ENCODE measurements around the gene UROC1. TPM values are rescaled to one million over a fixed set of nuclear protein-coding genes. Genes with fewer than 3 reads are reported as not detected.

UROC1 gene
- total RNA-seq, 4 donors from 2014 or later: not detected

DNA sequence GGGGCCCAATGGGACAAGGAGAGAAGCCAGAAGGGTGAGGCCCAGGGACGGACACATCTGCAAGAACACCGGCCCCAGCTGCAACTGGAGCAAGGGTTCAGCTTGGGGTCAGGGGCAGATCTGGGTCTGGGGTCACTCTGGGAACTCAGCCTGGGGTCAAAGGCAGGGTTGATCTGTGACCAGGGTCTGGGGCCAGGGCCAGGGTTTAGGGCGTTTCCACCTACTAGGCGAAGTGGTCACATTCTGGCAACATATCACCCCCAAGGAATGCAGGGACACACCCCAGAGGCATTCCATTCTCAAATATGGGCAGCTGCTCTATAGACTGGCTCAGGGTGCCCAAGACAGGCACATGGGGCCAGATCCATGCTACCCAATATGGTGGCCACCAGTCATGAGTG, 9.0 kb downstream of the UROC1 start:
- Histone ChIP-seq H3K36me3 (no peaks in the 10 kb centered on the region), H3K4me1 (peaks cover 0 to 5% (median 0%) of the 10 kb centered on the region in 4 donors), H3K27ac (no peak overlapping the region), H3K9me3 (no peaks in the 10 kb centered on the region), H3K4me3 (no peak overlapping the region), H3K27me3 (peaks cover 0 to 5% of the 10 kb centered on the region in 2 donors)
- DNase-seq (ENCODE audit: low spot score in 2 of 2): no peak
- TF ChIP-seq EP300 (IDR thresholded peaks at IDR 0.05) (no peak), POLR2A (IDR thresholded peaks at IDR 0.05) (no peak), CTCF (IDR thresholded peaks at IDR 0.05) (no peak)
- 55 to 64% methylated on average over 3 to 4 of the region's 4 CpGs for WGBS, 2 donors

GRCh38 chr3:126507886-126508285, 9.7 kb downstream of the UROC1 start:
- peaks cover 0 to 5% of the 10 kb centered on the region in 2 donors for H3K27me3 ChIP-seq
- H3K4me1 ChIP-seq: peaks cover 0 to 5% (median 0%) of the 10 kb centered on the region in 4 donors
- H3K9me3 ChIP-seq: no peaks in the 10 kb centered on the region
- H3K27ac ChIP-seq: no peak overlapping the region
- 89 to 96% methylated on average over 8 to 9 of the region's 9 CpGs for WGBS, 2 donors
- H3K36me3 ChIP-seq: no peaks in the 10 kb centered on the region
- no peak for TF ChIP-seq POLR2A (IDR thresholded peaks at IDR 0.05)
- TF ChIP-seq CTCF (IDR thresholded peaks at IDR 0.05): no peak
- TF ChIP-seq EP300 (IDR thresholded peaks at IDR 0.05): no peak
- no peak for DNase-seq (ENCODE audit: low spot score in 2 of 2)
- H3K4me3 ChIP-seq: no peak overlapping the region

DNA sequence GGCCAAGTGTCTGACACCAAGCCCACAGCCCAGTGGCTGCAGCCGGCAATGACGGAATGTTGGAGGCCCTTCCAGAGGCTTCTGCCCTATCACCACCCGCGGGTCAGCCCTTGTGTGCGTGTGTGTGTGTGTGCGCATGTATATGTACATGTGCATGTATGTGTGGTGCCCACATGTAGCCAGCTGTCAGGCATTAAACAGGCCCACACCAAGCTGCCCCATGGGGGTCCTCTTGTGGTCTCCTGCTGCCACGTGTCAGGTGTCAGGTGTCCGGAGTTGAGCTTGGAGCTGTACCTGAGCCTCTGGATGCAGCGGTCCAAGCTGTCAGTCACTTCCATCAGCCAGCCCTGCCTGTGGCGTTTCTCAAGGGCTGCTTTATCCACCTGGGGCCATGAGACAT, 13.9 kb downstream of the UROC1 start:
- no peak overlapping the region for H3K27ac ChIP-seq
- H3K9me3 ChIP-seq: no peaks in the 10 kb centered on the region
- no peak for DNase-seq (ENCODE audit: low spot score in 2 of 2)
- H3K36me3 ChIP-seq: no peaks in the 10 kb centered on the region
- no peaks in the 10 kb centered on the region for H3K4me1 ChIP-seq
- no peak overlapping the region for H3K4me3 ChIP-seq
- WGBS, 2 donors: 86 to 92% methylated on average over 3 to 10 of the region's 10 CpGs
- H3K27me3 ChIP-seq: peaks cover 0 to 5% of the 10 kb centered on the region in 2 donors
- TF ChIP-seq EP300 (IDR thresholded peaks at IDR 0.05) (no peak), CTCF (IDR thresholded peaks at IDR 0.05) (no peak), POLR2A (IDR thresholded peaks at IDR 0.05) (no peak)

- Histone ChIP-seq H3K36me3 (no peaks in the 10 kb centered on the region), H3K4me3 (no peak overlapping the region), H3K27ac (no peak overlapping the region), H3K4me1 (no peaks in the 10 kb centered on the region), H3K27me3 (peaks cover 0 to 5% of the 10 kb centered on the region in 2 donors), H3K9me3 (no peaks in the 10 kb centered on the region)
- no peak for TF ChIP-seq EP300 (IDR thresholded peaks at IDR 0.05)
- no peak for DNase-seq (ENCODE audit: low spot score in 2 of 2)
- WGBS, 2 donors: 94 to 96% methylated on average over 1 of the region's 1 CpG
Measured at GRCh38 chr3:126502656-126503055, 14.9 kb downstream of the UROC1 start.

DNA sequence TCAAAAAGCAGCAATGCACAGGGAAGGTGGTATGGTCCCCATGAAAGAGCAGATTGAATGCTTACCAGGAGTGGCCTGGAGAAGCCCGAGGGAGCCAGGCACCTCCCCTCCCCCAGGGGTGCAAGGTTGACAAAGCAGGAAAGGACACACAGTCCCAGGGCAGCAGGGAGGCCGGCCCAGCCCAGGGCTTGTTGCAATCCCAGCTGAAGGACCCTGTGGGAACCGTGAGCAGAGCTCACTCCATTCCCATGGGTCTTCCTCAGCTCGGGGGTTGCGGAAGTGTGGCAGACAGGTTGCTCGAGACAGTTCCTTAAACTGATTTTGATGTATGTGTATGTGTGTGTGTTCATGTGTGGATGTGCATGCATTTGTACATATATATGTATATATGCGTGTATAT, 15.8 kb downstream of the UROC1 start:
- Histone ChIP-seq H3K27ac (no peak overlapping the region), H3K4me1 (no peaks in the 10 kb centered on the region), H3K4me3 (no peak overlapping the region), H3K9me3 (no peaks in the 10 kb centered on the region), H3K27me3 (peaks cover 0 to 5% of the 10 kb centered on the region in 2 donors), H3K36me3 (no peaks in the 10 kb centered on the region)
- TF ChIP-seq EP300 (IDR thresholded peaks at IDR 0.05): no peak
- TF ChIP-seq POLR2A (IDR thresholded peaks at IDR 0.05): no peak
- TF ChIP-seq CTCF (IDR thresholded peaks at IDR 0.05): no peak
- no peak for DNase-seq (ENCODE audit: low spot score in 2 of 2)
- WGBS, 2 donors: 45 to 51% methylated on average over 7 of the region's 7 CpGs

GRCh38 chr3:126501054-126501453, 16.5 kb downstream of the UROC1 start:
- peaks cover 0 to 5% of the 10 kb centered on the region in 2 donors for H3K27me3 ChIP-seq
- TF ChIP-seq CTCF (IDR thresholded peaks at IDR 0.05) (no peak), POLR2A (IDR thresholded peaks at IDR 0.05) (no peak), EP300 (IDR thresholded peaks at IDR 0.05) (no peak)
- no peaks in the 10 kb centered on the region for H3K9me3 ChIP-seq
- 67 to 69% methylated on average over 5 of the region's 5 CpGs for WGBS, 2 donors
- no peaks in the 10 kb centered on the region for H3K4me1 ChIP-seq
- no peaks in the 10 kb centered on the region for H3K36me3 ChIP-seq
- no peak overlapping the region for H3K4me3 ChIP-seq
- no peak for DNase-seq (ENCODE audit: low spot score in 2 of 2)
- no peak overlapping the region for H3K27ac ChIP-seq
